ENCODE results near the gene NBEAL1.

The NBEAL1 gene

GRCh38 chr2:203170502-203170901 is 155.8 kb downstream of the NBEAL1 start:
- H3K36me3 ChIP-seq (ENCODE audit: control insufficient read depth in 1 of 2, insufficient read depth in 2 of 2, low read length in 2 of 2): peaks cover 4 to 5% of the 10 kb centered on the region in 2 experiments
- H3K14ac ChIP-seq (ENCODE audit: low read length): no peak overlapping the region
- H3K23ac ChIP-seq (ENCODE audit: low read length): no peak overlapping the region
- no peak overlapping the region for H2BK12ac ChIP-seq (ENCODE audit: low read length)
- no peak overlapping the region for H3K4me3 ChIP-seq (ENCODE audit: low read depth, low read length)
- DNase-seq: no peak
- no peak overlapping the region for H2BK120ac ChIP-seq (ENCODE audit: insufficient read depth, low read length, poor library complexity)
- no peak overlapping the region for H3K27ac ChIP-seq (ENCODE audit: low read depth, low read length)
- WGBS (ENCODE audit: extremely low coverage, insufficient coverage, insufficient read length): no CpG with 5 or more reads among the region's 4 CpGs
- no peaks in the 10 kb centered on the region for H3K27me3 ChIP-seq (ENCODE audit: insufficient read depth, low read length)
- H3K4me2 ChIP-seq (ENCODE audit: low read length): no peak overlapping the region
- H3K79me2 ChIP-seq (ENCODE audit: control insufficient read depth, insufficient read depth, low read length, poor library complexity): no peaks in the 10 kb centered on the region
- H4K12ac ChIP-seq (ENCODE audit: low read depth, low read length): no peak overlapping the region
- no peak overlapping the region for H3K4ac ChIP-seq (ENCODE audit: low read depth, low read length)
- no peak overlapping the region for H2AK5ac ChIP-seq (ENCODE audit: low read length)
- no peak overlapping the region for H4K8ac ChIP-seq (ENCODE audit: low read depth, low read length)
- H3K9me3 ChIP-seq (ENCODE audit: insufficient read depth, low read depth, low read length): no peaks in the 10 kb centered on the region
- no peak overlapping the region for H3K9ac ChIP-seq (ENCODE audit: low read length)
- H2BK5ac ChIP-seq (ENCODE audit: low read depth, low read length, poor library complexity): no peak overlapping the region
- H4K91ac ChIP-seq (ENCODE audit: low read depth, low read length): no peak overlapping the region
- H3K79me1 ChIP-seq (ENCODE audit: low read length): no peaks in the 10 kb centered on the region
- no peaks in the 10 kb centered on the region for H3K4me1 ChIP-seq (ENCODE audit: control insufficient read depth in 1 of 2, insufficient read depth in 2 of 2, low read length in 2 of 2)
- H2AFZ ChIP-seq (ENCODE audit: insufficient read depth, low read length, poor library complexity): no peak overlapping the region
- H3K18ac ChIP-seq (ENCODE audit: low read length): no peak overlapping the region

GRCh38 chr2:203175371-203175770 is 160.7 kb downstream of the NBEAL1 start:
- Histone ChIP-seq H3K79me2 (ENCODE audit: control insufficient read depth, insufficient read depth, low read length, poor library complexity) (no peaks in the 10 kb centered on the region), H2BK120ac (ENCODE audit: insufficient read depth, low read length, poor library complexity) (no peak overlapping the region), H4K91ac (ENCODE audit: low read depth, low read length) (no peak overlapping the region), H2BK12ac (ENCODE audit: low read length) (no peak overlapping the region), H3K9ac (ENCODE audit: low read length) (no peak overlapping the region), H3K79me1 (ENCODE audit: low read length) (no peaks in the 10 kb centered on the region), H3K23ac (ENCODE audit: low read length) (no peak overlapping the region), H3K18ac (ENCODE audit: low read length) (no peak overlapping the region), H3K4me1 (ENCODE audit: control insufficient read depth in 1 of 2, insufficient read depth in 2 of 2, low read length in 2 of 2) (no peaks in the 10 kb centered on the region), H3K36me3 (ENCODE audit: control insufficient read depth in 1 of 2, insufficient read depth in 2 of 2, low read length in 2 of 2) (peaks cover 5% of the 10 kb centered on the region in 2 experiments), H2BK5ac (ENCODE audit: low read depth, low read length, poor library complexity) (no peak overlapping the region), H4K12ac (ENCODE audit: low read depth, low read length) (no peak overlapping the region), H3K27me3 (ENCODE audit: insufficient read depth, low read length) (no peaks in the 10 kb centered on the region), H3K4ac (ENCODE audit: low read depth, low read length) (no peak overlapping the region), H2AK5ac (ENCODE audit: low read length) (no peak overlapping the region), H3K4me3 (ENCODE audit: low read depth, low read length) (no peak overlapping the region), H2AFZ (ENCODE audit: insufficient read depth, low read length, poor library complexity) (no peak overlapping the region), H3K27ac (ENCODE audit: low read depth, low read length) (no peak overlapping the region), H3K9me3 (ENCODE audit: insufficient read depth, low read depth, low read length) (no peaks in the 10 kb centered on the region), H3K4me2 (ENCODE audit: low read length) (no peak overlapping the region), H3K14ac (ENCODE audit: low read length) (no peak overlapping the region), H4K8ac (ENCODE audit: low read depth, low read length) (no peak overlapping the region)
- no CpG with 5 or more reads among the region's 1 CpG for WGBS (ENCODE audit: extremely low coverage, insufficient coverage, insufficient read length)
- DNase-seq: no peak

GRCh38 chr2:203177361-203177760 is 162.7 kb downstream of the NBEAL1 start:
- no peak overlapping the region for H2BK12ac ChIP-seq (ENCODE audit: low read length)
- no peak overlapping the region for H3K23ac ChIP-seq (ENCODE audit: low read length)
- H3K27ac ChIP-seq (ENCODE audit: low read depth, low read length): no peak overlapping the region
- no peak overlapping the region for H3K14ac ChIP-seq (ENCODE audit: low read length)
- no peaks in the 10 kb centered on the region for H3K79me2 ChIP-seq (ENCODE audit: control insufficient read depth, insufficient read depth, low read length, poor library complexity)
- H3K4me2 ChIP-seq (ENCODE audit: low read length): no peak overlapping the region
- no peak overlapping the region for H2AFZ ChIP-seq (ENCODE audit: insufficient read depth, low read length, poor library complexity)
- H4K91ac ChIP-seq (ENCODE audit: low read depth, low read length): no peak overlapping the region
- no peak overlapping the region for H3K18ac ChIP-seq (ENCODE audit: low read length)
- H2AK5ac ChIP-seq (ENCODE audit: low read length): no peak overlapping the region
- no peak overlapping the region for H4K8ac ChIP-seq (ENCODE audit: low read depth, low read length)
- no peak overlapping the region for H3K4ac ChIP-seq (ENCODE audit: low read depth, low read length)
- no peak overlapping the region for H3K9ac ChIP-seq (ENCODE audit: low read length)
- no peaks in the 10 kb centered on the region for H3K4me1 ChIP-seq (ENCODE audit: control insufficient read depth in 1 of 2, insufficient read depth in 2 of 2, low read length in 2 of 2)
- DNase-seq: no peak
- no peaks in the 10 kb centered on the region for H3K9me3 ChIP-seq (ENCODE audit: insufficient read depth, low read depth, low read length)
- H3K79me1 ChIP-seq (ENCODE audit: low read length): no peaks in the 10 kb centered on the region
- H3K27me3 ChIP-seq (ENCODE audit: insufficient read depth, low read length): no peaks in the 10 kb centered on the region
- H3K4me3 ChIP-seq (ENCODE audit: low read depth, low read length): no peak overlapping the region
- no peak overlapping the region for H2BK120ac ChIP-seq (ENCODE audit: insufficient read depth, low read length, poor library complexity)
- no peak overlapping the region for H4K12ac ChIP-seq (ENCODE audit: low read depth, low read length)
- H2BK5ac ChIP-seq (ENCODE audit: low read depth, low read length, poor library complexity): no peak overlapping the region
- H3K36me3 ChIP-seq (ENCODE audit: control insufficient read depth in 1 of 2, insufficient read depth in 2 of 2, low read length in 2 of 2): peaks cover 6 to 8% of the 10 kb centered on the region in 2 experiments

GRCh38 chr2:203185864-203186263 is 171.2 kb downstream of the NBEAL1 start:
- Histone ChIP-seq H2BK12ac (ENCODE audit: low read length) (no peak overlapping the region), H3K14ac (ENCODE audit: low read length) (no peak overlapping the region), H3K79me2 (ENCODE audit: control insufficient read depth, insufficient read depth, low read length, poor library complexity) (no peaks in the 10 kb centered on the region), H3K27ac (ENCODE audit: low read depth, low read length) (no peak overlapping the region), H2BK5ac (ENCODE audit: low read depth, low read length, poor library complexity) (no peak overlapping the region), H3K4ac (ENCODE audit: low read depth, low read length) (no peak overlapping the region), H4K8ac (ENCODE audit: low read depth, low read length) (no peak overlapping the region), H3K36me3 (ENCODE audit: control insufficient read depth in 1 of 2, insufficient read depth in 2 of 2, low read length in 2 of 2) (peaks cover 8 to 12% of the 10 kb centered on the region in 2 experiments), H3K9me3 (ENCODE audit: insufficient read depth, low read depth, low read length) (no peaks in the 10 kb centered on the region), H4K12ac (ENCODE audit: low read depth, low read length) (no peak overlapping the region), H3K27me3 (ENCODE audit: insufficient read depth, low read length) (no peaks in the 10 kb centered on the region), H2AFZ (ENCODE audit: insufficient read depth, low read length, poor library complexity) (no peak overlapping the region), H3K9ac (ENCODE audit: low read length) (no peak overlapping the region), H3K23ac (ENCODE audit: low read length) (no peak overlapping the region), H3K4me3 (ENCODE audit: low read depth, low read length) (no peak overlapping the region), H3K4me1 (ENCODE audit: control insufficient read depth in 1 of 2, insufficient read depth in 2 of 2, low read length in 2 of 2) (no peaks in the 10 kb centered on the region), H3K18ac (ENCODE audit: low read length) (no peak overlapping the region), H3K79me1 (ENCODE audit: low read length) (no peaks in the 10 kb centered on the region), H2AK5ac (ENCODE audit: low read length) (no peak overlapping the region), H2BK120ac (ENCODE audit: insufficient read depth, low read length, poor library complexity) (no peak overlapping the region), H3K4me2 (ENCODE audit: low read length) (no peak overlapping the region), H4K91ac (ENCODE audit: low read depth, low read length) (no peak overlapping the region)
- WGBS (ENCODE audit: extremely low coverage, insufficient coverage, insufficient read length): no CpG with 5 or more reads among the region's 1 CpG
- no peak for DNase-seq
